ENCODE data around the gene GREM1. TPM values are rescaled to one million over a fixed set of nuclear protein-coding genes. Genes with fewer than 3 reads are reported as not detected.

The GREM1 gene
- total and polyA plus RNA-seq, 10 donors = 0.06 to 3.3 (median 0.94) TPM; not detected in 1

DNA sequence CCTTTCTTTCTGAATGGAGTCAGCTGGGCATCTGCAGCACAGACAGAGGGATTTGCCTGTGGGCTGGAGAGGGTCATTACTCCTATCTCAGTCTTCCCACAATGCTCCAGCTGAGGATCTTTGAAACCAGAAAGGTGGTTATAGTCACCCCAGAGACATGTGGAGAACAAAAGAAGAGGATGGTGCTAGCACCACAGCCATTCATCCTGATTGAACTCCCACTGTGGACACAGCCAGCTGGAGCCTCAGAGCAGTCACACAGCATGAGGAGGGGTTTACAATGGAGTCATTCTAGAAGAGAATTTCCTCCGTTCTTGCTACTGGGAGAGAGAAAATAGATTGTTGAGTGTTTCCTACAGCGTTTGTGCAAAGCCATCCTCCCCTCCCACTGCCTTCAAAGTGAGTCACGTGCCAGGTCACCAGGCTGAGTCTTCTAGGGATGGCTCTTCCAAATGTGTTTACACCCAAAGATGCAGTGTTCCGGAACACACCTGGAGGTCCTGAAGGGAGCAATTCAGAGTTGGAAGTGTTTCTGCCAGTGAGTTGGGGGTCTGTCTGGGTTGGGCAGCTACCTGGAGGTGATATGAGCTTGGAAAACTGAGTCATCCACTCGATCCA is 18.9 kb upstream of the GREM1 start:
- no peak overlapping the region for H3K4me3 ChIP-seq
- intact Hi-C loops (cut with DNase I; ENCODE audit: low total_unique reads) = no loop called here
- H3K27ac ChIP-seq = no peak overlapping the region
- no peaks in the 10 kb centered on the region for H3K36me3 ChIP-seq
- no peak for DNase-seq
- no peaks in the 10 kb centered on the region for H3K4me1 ChIP-seq
- 74 to 87% (median 83%) methylated on average over 5 of the region's 5 CpGs for WGBS, 5 donors
- H3K9me3 ChIP-seq = no peaks in the 10 kb centered on the region
- H3K27me3 ChIP-seq (replicated peaks in 1 of 7) = peaks cover 0 to 10% (median 0%) of the 10 kb centered on the region in 7 donors
- no peak for TF ChIP-seq POLR2A (IDR thresholded peaks at IDR 0.05)
- TF ChIP-seq POLR2AphosphoS5 (IDR thresholded peaks at IDR 0.05) = no peak
- no peak for TF ChIP-seq CTCF (IDR thresholded peaks at IDR 0.05 in 8 of 11, conservative IDR thresholded peaks at IDR 0.05 in 3 of 11)

DNA sequence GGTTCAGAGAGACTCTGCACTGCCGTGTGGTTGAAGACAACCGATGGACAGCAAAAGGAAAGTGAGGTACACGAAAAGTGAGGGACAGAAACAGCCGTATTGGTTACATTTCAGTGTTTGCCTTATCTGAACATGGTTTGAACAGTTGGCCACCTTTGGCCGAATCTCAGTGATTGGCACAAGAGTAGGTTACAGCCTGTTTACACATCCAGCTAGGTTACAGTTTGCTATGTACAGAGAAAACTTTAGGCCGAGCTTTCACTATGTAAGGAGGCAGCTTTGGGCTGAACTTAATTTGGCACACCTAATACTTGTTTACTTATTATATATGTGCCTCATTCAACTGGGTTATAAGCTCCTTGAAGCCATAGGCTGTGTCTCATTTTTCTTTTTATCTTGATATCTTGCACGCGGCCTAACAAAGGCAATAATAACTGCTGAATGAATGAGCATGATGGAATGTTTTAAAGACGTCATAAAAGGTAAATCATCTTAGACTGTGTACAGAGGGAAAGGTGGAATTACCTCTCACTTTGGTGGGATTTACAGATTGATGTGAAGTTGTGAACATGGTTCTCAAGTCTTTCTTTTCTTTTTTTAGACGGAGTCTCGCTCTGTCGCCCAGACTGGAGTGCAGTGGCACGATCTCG is 17.2 kb upstream of the GREM1 start:
- Histone ChIP-seq H3K36me3 (no peaks in the 10 kb centered on the region), H3K4me1 (no peaks in the 10 kb centered on the region), H3K27ac (no peak overlapping the region), H3K27me3 (replicated peaks in 1 of 7) (peaks cover 0 to 11% (median 0%) of the 10 kb centered on the region in 7 donors), H3K4me3 (no peak overlapping the region), H3K9me3 (no peaks in the 10 kb centered on the region)
- TF ChIP-seq CTCF (IDR thresholded peaks at IDR 0.05 in 8 of 11, conservative IDR thresholded peaks at IDR 0.05 in 3 of 11) (no peak), POLR2AphosphoS5 (IDR thresholded peaks at IDR 0.05) (no peak), POLR2A (IDR thresholded peaks at IDR 0.05) (no peak)
- 89 to 93% (median 91%) methylated on average over 12 to 14 of the region's 14 CpGs for WGBS, 5 donors
- DNase-seq = no peak
- intact Hi-C loops (cut with DNase I; ENCODE audit: low total_unique reads) = no loop called here

GRCh38 chr15:32701863-32702262 is 15.9 kb upstream of the GREM1 start:
- H3K27me3 ChIP-seq (replicated peaks in 1 of 7) = peaks cover 0 to 11% (median 0%) of the 10 kb centered on the region in 7 donors
- H3K27ac ChIP-seq = no peak overlapping the region
- 55 to 67% (median 59%) methylated on average over 3 of the region's 3 CpGs for WGBS, 5 donors
- H3K4me1 ChIP-seq = no peaks in the 10 kb centered on the region
- no peaks in the 10 kb centered on the region for H3K36me3 ChIP-seq
- intact Hi-C loops (cut with DNase I; ENCODE audit: low total_unique reads) = no loop called here
- H3K9me3 ChIP-seq = no peaks in the 10 kb centered on the region
- TF ChIP-seq POLR2A (IDR thresholded peaks at IDR 0.05) (no peak), CTCF (IDR thresholded peaks at IDR 0.05 in 8 of 11, conservative IDR thresholded peaks at IDR 0.05 in 3 of 11) (no peak), POLR2AphosphoS5 (IDR thresholded peaks at IDR 0.05) (no peak)
- no peak for DNase-seq
- no peak overlapping the region for H3K4me3 ChIP-seq

- no peaks in the 10 kb centered on the region for H3K9me3 ChIP-seq
- H3K4me3 ChIP-seq = no peak overlapping the region
- no peaks in the 10 kb centered on the region for H3K4me1 ChIP-seq
- 56 to 88% (median 76%) methylated on average over 8 of the region's 8 CpGs for WGBS, 5 donors
- DNase-seq = no peak
- intact Hi-C loops (cut with DNase I; ENCODE audit: low total_unique reads) = no loop called here
- no peak overlapping the region for H3K27ac ChIP-seq
- peaks cover 0 to 26% (median 0%) of the 10 kb centered on the region in 7 donors for H3K27me3 ChIP-seq (replicated peaks in 1 of 7)
- H3K36me3 ChIP-seq = no peaks in the 10 kb centered on the region
- TF ChIP-seq CTCF (IDR thresholded peaks at IDR 0.05 in 8 of 11, conservative IDR thresholded peaks at IDR 0.05 in 3 of 11) = no peak
- TF ChIP-seq POLR2AphosphoS5 (IDR thresholded peaks at IDR 0.05) = no peak
- TF ChIP-seq POLR2A (IDR thresholded peaks at IDR 0.05) = no peak
Measured at GRCh38 chr15:32704395-32704981, 13.3 kb upstream of the GREM1 start.
